Activated CD8-positive, alpha-beta memory T cell treated with anti-CD3 and anti-CD28 coated beads, Interleukin-2, amount 50 U/mL, for 48 hours (primary cell): ENCODE data around the gene INTS6.

Experiments used
- DNase-seq: peaks from one replicate; pipeline ENCODE4 v3.0.0-alpha.2; 2020

The INTS6 gene

GRCh38 chr13:51397262-51397941 lies 55.4 kb downstream of the INTS6 start:
- no peak for DNase-seq

GRCh38 chr13:51396352-51396751 lies 56.5 kb downstream of the INTS6 start:
- DNase-seq, result no peak

GRCh38 chr13:51394724-51395123 lies 58.1 kb downstream of the INTS6 start:
- DNase-seq, result no peak

- DNase-seq, result no peak
Measured at GRCh38 chr13:51385114-51385513, 67.7 kb downstream of the INTS6 start.

- DNase-seq, result no peak
Measured at GRCh38 chr13:51380269-51380668, 72.6 kb downstream of the INTS6 start.

GRCh38 chr13:51373451-51373850 lies 79.4 kb downstream of the INTS6 start:
- no peak for DNase-seq

GRCh38 chr13:51371768-51372399 lies 81.0 kb downstream of the INTS6 start:
- DNase-seq, result no peak

GRCh38 chr13:51370811-51371210 lies 82.0 kb downstream of the INTS6 start:
- no peak for DNase-seq

- DNase-seq, result no peak
Measured at GRCh38 chr13:51370116-51370515, 82.7 kb downstream of the INTS6 start.

- no peak for DNase-seq
Measured at GRCh38 chr13:51364404-51365008, 88.3 kb downstream of the INTS6 start.

- no peak for DNase-seq
Measured at GRCh38 chr13:51363625-51364024, 89.2 kb downstream of the INTS6 start.

GRCh38 chr13:51361106-51361505 lies 91.7 kb downstream of the INTS6 start:
- DNase-seq, result no peak

- DNase-seq, result no peak
Measured at GRCh38 chr13:51360489-51360888, 92.3 kb downstream of the INTS6 start.

- DNase-seq, result no peak
Measured at GRCh38 chr13:51359352-51359751, 93.5 kb downstream of the INTS6 start.

GRCh38 chr13:51357928-51358595 lies 94.8 kb downstream of the INTS6 start:
- no peak for DNase-seq

- DNase-seq, result no peak
Measured at GRCh38 chr13:51355217-51355616, 97.6 kb downstream of the INTS6 start.

GRCh38 chr13:51349016-51349415 lies 103.8 kb downstream of the INTS6 start:
- DNase-seq, result no peak

GRCh38 chr13:51348069-51348967 lies 104.5 kb downstream of the INTS6 start:
- no peak for DNase-seq

- no peak for DNase-seq
Measured at GRCh38 chr13:51347099-51347498, 105.7 kb downstream of the INTS6 start.

GRCh38 chr13:51346397-51346796 lies 106.4 kb downstream of the INTS6 start:
- no peak for DNase-seq

- no peak for DNase-seq
Measured at GRCh38 chr13:51343475-51343874, 109.4 kb downstream of the INTS6 start.

- no peak for DNase-seq
Measured at GRCh38 chr13:51342706-51343105, 110.1 kb downstream of the INTS6 start.

- DNase-seq, result no peak
Measured at GRCh38 chr13:51341791-51342190, 111.0 kb downstream of the INTS6 start.
